ENCODE results near the gene USP9X.
"Not testable (repeated sequence)": the region's sequence is repeated elsewhere in the genome, so short reads cannot be mapped to it uniquely, and the experiment has no call there.

USP9X gene

GRCh38 chrX:41084893-41085511 lies at the start of gene USP9X:
Gene USP9X (plus strand): TSS chrX:41085445. CDS start chrX:41123629, 38,184 bp downstream.
- DNase-seq, result peak; percentile 85

- DNase-seq, result no peak
These were observed 49.7 kb upstream of the USP9X start for GRCh38 chrX:41035582-41035981.

- DNase-seq, result no peak
These were observed 48.4 kb upstream of the USP9X start for GRCh38 chrX:41036668-41037326.

GRCh38 chrX:41043196-41043595 lies 42.0 kb upstream of the USP9X start:
- DNase-seq, result no peak

GRCh38 chrX:41043674-41044345 lies 41.4 kb upstream of the USP9X start:
- DNase-seq, result no peak

- DNase-seq, result no peak
These were observed 39.2 kb upstream of the USP9X start for GRCh38 chrX:41045960-41046567.

- no peak for DNase-seq
These were observed 37.2 kb upstream of the USP9X start for GRCh38 chrX:41047878-41048534.

- no peak for DNase-seq
These were observed 34.9 kb upstream of the USP9X start for GRCh38 chrX:41050359-41050758.

- no peak for DNase-seq
These were observed 34.0 kb upstream of the USP9X start for GRCh38 chrX:41051288-41051687.

GRCh38 chrX:41055740-41056139 lies 29.5 kb upstream of the USP9X start:
- DNase-seq, result no peak

- not testable (repeated sequence) for DNase-seq
These were observed 22.0 kb upstream of the USP9X start for GRCh38 chrX:41063276-41063675.

GRCh38 chrX:41064018-41064417 lies 21.2 kb upstream of the USP9X start:
- no peak for DNase-seq

- DNase-seq, result no peak
These were observed 18.9 kb upstream of the USP9X start for GRCh38 chrX:41066391-41066790.

GRCh38 chrX:41066969-41067368 lies 18.3 kb upstream of the USP9X start:
- DNase-seq, result no peak

- no peak for DNase-seq
These were observed 17.5 kb upstream of the USP9X start for GRCh38 chrX:41067721-41068120.

- DNase-seq, result no peak
These were observed 8.5 kb upstream of the USP9X start for GRCh38 chrX:41076742-41077141.

GRCh38 chrX:41081821-41082220 lies 3.4 kb upstream of the USP9X start:
- no peak for DNase-seq

GRCh38 chrX:41082783-41083182 lies 2.5 kb upstream of the USP9X start:
- DNase-seq, result no peak

- peak; percentile 99 for DNase-seq
These were observed 977 bp upstream of the USP9X start for GRCh38 chrX:41084044-41084892.

GRCh38 chrX:41085512-41085877 lies 250 bp downstream of the USP9X start:
- peak; percentile 66 for DNase-seq

- DNase-seq, result peak; percentile 26
These were observed 807 bp downstream of the USP9X start for GRCh38 chrX:41085878-41086626.

- no peak for DNase-seq
These were observed 1.3 kb downstream of the USP9X start for GRCh38 chrX:41086627-41086932.
